Fibroblast of lung (primary cell): ENCODE measurements around the gene RPL10. TPM values are rescaled to one million over a fixed set of nuclear protein-coding genes. Genes with fewer than 3 reads are reported as not detected.

Experiments used
- DNase-seq, 2 donors: peaks; one replicate each; pipeline versions ENCODE4 v3.0.0 to v3.0.0-alpha.2; 2010; ENCODE audit warnings: low read depth in 2 of 2
- H2AFZ ChIP-seq: 2 replicates; pipeline ENCODE4 v1.5.1; 2012; ENCODE audit warnings: low read length, control low read depth, inconsistent platforms
- H3K27ac ChIP-seq: 2 replicates; pipeline ENCODE4 v1.5.1; 2011; ENCODE audit warnings: low read length, control low read depth; ENCODE audit not compliant: insufficient read depth
- H3K27me3 ChIP-seq: 2 replicates; pipeline ENCODE4 v1.5.1; 2011; ENCODE audit warnings: mild to moderate bottlenecking, low read length; ENCODE audit not compliant: control insufficient read depth, insufficient read depth
- H3K36me3 ChIP-seq: 2 replicates; pipeline ENCODE4 v1.5.1; 2011; ENCODE audit warnings: low read length; ENCODE audit not compliant: control insufficient read depth, insufficient read depth
- H3K4me1 ChIP-seq: 2 replicates; pipeline ENCODE4 v1.5.1; 2011; ENCODE audit warnings: low read length; ENCODE audit not compliant: control insufficient read depth, insufficient read depth; ENCODE audit errors: extremely low read depth
- H3K4me2 ChIP-seq: 2 replicates; pipeline ENCODE4 v1.5.1; 2011; ENCODE audit warnings: low read length, control low read depth; ENCODE audit not compliant: insufficient read depth; ENCODE audit errors: extremely low read depth
- H3K4me3 ChIP-seq, 4 experiments: fragments of 200-600 bp in 1 of 4; sonication (generic) in 1 of 4; replicated peaks in 1 of 4; 2 replicates each; pipeline ENCODE4 v1.5.1; 2011 to 2016; ENCODE audit warnings: low read length in 4 of 4, low read depth in 3 of 4, mild to moderate bottlenecking in 3 of 4, control low read depth in 2 of 4, inconsistent platforms in 1 of 4, mixed read lengths in 1 of 4; ENCODE audit not compliant: insufficient read depth in 1 of 4; ENCODE audit errors: control extremely low read depth in 1 of 4
- H3K79me2 ChIP-seq: 2 replicates; pipeline ENCODE4 v1.5.1; 2012; ENCODE audit warnings: mild to moderate bottlenecking, low read length, inconsistent platforms; ENCODE audit not compliant: control insufficient read depth, insufficient read depth
- H3K9ac ChIP-seq: 2 replicates; pipeline ENCODE4 v1.5.1; 2011; ENCODE audit warnings: mild to moderate bottlenecking, low read length, control low read depth; ENCODE audit not compliant: insufficient read depth
- H3K9me3 ChIP-seq: 2 replicates; pipeline ENCODE4 v1.5.1; 2012; ENCODE audit warnings: low read depth, low read length; ENCODE audit not compliant: control insufficient read depth, insufficient read depth
- H4K20me1 ChIP-seq: 2 replicates; pipeline ENCODE4 v1.5.1; 2011; ENCODE audit warnings: low read length; ENCODE audit not compliant: control insufficient read depth, insufficient read depth; ENCODE audit errors: extremely low read depth
- EZH2 ChIP-seq: IDR thresholded peaks from 2 replicates; pipeline ENCODE4 v1.5.1; 2012; ENCODE audit warnings: low read length, control low read depth, mild to moderate bottlenecking; ENCODE audit errors: missing control alignments
- polyA plus RNA-seq, 2 donors: library from polyadenylated mRNA; depleted of rRNA in 1 of 2; stranded (reverse) in 1 of 2; unstranded in 1 of 2; fragments of >200 nt; gene quantifications; 2 replicates each; pipeline ENCODE4 v1.2.1, GENCODE V29; 2011 to 2012; ENCODE audit warnings: missing spikeins in 1 of 2
- total RNA-seq: library from RNA; depleted of rRNA; stranded (reverse); fragments of >200 nt; gene quantifications from 2 replicates; pipeline ENCODE4 v1.2.1, GENCODE V29; 2014
- TF ChIP-seq, protein P1 (sequence below), 2 donors: IDR thresholded peaks in 1 of 2; conservative IDR thresholded peaks in 1 of 2; 1 replicate in 1 of 2; 2 replicates in 1 of 2; pipeline ENCODE4 v1.5.1; 2011 to 2012; ENCODE audit warnings: low read length in 2 of 2, control low read depth in 1 of 2, inconsistent platforms in 1 of 2, low read depth in 1 of 2, mild to moderate bottlenecking in 1 of 2

RPL10 gene
- total and polyA plus RNA-seq, 2 donors (not counting 1 experiment from before 2014, with no cell fraction given): 2,319 to 4,527 TPM

DNA sequence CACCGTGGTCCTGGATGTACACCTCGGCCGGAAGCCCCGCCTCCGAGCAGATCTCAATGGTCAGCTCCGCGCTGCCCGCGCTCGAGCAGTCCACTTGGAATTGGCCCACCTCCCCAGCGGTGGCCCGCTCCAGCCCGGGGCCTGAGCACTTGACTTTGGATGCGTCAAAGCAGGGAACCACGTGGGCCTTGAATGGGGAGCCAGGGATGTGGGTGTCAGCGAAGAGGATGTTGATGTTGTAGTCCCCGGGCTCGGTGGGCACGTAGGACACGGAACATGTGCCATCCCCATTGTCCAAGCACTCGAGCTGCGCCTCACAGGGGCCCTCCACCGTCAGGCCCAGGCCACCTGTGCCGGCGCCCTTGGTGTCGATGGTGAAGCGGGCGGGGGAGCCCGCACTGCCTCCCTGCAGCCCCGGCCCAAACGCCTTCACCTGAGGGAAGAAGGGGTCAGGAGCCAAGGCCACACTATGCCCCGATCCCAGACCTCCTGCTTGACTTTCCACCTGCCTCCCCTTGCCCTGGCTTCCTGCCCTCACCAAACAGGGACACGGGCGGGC lies 37.9 kb upstream of the RPL10 start:
- Histone ChIP-seq H3K9ac (no peak overlapping the region), H3K4me3 (no peak overlapping the region), H3K27me3 (no peaks in the 10 kb centered on the region), H3K79me2 (peaks cover 85% of the 10 kb centered on the region), H4K20me1 (no peaks in the 10 kb centered on the region), H3K4me1 (no peaks in the 10 kb centered on the region), H2AFZ (no peak overlapping the region), H3K36me3 (peaks cover 63% of the 10 kb centered on the region), H3K9me3 (no peaks in the 10 kb centered on the region), H3K4me2 (no peak overlapping the region), H3K27ac (no peak overlapping the region)
- no peak for DNase-seq
- no peak for TF ChIP-seq EZH2
- TF ChIP-seq, protein P1, sequence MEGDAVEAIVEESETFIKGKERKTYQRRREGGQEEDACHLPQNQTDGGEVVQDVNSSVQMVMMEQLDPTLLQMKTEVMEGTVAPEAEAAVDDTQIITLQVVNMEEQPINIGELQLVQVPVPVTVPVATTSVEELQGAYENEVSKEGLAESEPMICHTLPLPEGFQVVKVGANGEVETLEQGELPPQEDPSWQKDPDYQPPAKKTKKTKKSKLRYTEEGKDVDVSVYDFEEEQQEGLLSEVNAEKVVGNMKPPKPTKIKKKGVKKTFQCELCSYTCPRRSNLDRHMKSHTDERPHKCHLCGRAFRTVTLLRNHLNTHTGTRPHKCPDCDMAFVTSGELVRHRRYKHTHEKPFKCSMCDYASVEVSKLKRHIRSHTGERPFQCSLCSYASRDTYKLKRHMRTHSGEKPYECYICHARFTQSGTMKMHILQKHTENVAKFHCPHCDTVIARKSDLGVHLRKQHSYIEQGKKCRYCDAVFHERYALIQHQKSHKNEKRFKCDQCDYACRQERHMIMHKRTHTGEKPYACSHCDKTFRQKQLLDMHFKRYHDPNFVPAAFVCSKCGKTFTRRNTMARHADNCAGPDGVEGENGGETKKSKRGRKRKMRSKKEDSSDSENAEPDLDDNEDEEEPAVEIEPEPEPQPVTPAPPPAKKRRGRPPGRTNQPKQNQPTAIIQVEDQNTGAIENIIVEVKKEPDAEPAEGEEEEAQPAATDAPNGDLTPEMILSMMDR (conservative IDR thresholded peaks at IDR 0.05 in 1 of 2, IDR thresholded peaks at IDR 0.05 in 1 of 2; ENCODE audit: low read depth in 1 of 2, low read length in 2 of 2): no peak

DNA sequence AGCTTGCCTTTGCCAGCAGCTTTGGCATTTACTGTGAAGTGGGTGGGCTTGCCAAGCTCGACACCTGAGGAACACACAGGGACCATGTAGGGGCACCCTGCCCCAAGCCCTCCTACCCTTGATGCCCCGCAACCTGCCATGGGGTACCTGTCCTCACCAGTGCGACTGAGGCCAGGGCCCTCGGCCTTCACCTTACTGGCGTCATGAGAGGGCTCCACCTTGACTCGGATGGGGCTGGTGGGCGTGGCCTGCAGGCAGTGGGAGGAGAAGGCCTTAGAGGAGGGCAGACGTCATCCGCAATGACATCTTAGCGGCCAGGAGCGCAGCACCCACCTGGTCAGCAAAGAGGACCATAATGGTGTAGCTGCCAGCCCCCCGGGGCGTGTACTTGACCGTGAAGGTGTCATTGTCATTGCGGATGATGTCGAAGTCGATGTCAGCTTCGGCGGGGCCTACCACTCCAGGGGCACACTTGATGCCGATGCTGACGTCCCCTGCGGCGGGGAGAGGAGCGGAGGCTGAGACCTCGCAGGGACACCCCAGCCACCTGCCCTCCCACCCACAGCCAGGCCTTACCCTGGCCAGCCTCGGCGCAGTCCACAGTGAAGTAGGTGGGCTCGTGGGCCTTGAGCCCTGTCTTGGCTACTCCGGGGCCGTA lies 36.0 kb upstream of the RPL10 start:
- no peak overlapping the region for H3K9ac ChIP-seq
- H3K4me3 ChIP-seq: no peak overlapping the region
- H3K27ac ChIP-seq: no peak overlapping the region
- H3K27me3 ChIP-seq: no peaks in the 10 kb centered on the region
- no peak overlapping the region for H3K4me2 ChIP-seq
- H2AFZ ChIP-seq: no peak overlapping the region
- H3K4me1 ChIP-seq: peaks cover 2% of the 10 kb centered on the region
- no peaks in the 10 kb centered on the region for H4K20me1 ChIP-seq
- DNase-seq: no peak
- H3K9me3 ChIP-seq: no peaks in the 10 kb centered on the region
- no peak for TF ChIP-seq EZH2
- TF ChIP-seq, protein P1 (conservative IDR thresholded peaks at IDR 0.05 in 1 of 2, IDR thresholded peaks at IDR 0.05 in 1 of 2; ENCODE audit: low read depth in 1 of 2, low read length in 2 of 2): no peak
- peaks cover 61% of the 10 kb centered on the region for H3K36me3 ChIP-seq
- peaks cover 91% of the 10 kb centered on the region for H3K79me2 ChIP-seq

DNA sequence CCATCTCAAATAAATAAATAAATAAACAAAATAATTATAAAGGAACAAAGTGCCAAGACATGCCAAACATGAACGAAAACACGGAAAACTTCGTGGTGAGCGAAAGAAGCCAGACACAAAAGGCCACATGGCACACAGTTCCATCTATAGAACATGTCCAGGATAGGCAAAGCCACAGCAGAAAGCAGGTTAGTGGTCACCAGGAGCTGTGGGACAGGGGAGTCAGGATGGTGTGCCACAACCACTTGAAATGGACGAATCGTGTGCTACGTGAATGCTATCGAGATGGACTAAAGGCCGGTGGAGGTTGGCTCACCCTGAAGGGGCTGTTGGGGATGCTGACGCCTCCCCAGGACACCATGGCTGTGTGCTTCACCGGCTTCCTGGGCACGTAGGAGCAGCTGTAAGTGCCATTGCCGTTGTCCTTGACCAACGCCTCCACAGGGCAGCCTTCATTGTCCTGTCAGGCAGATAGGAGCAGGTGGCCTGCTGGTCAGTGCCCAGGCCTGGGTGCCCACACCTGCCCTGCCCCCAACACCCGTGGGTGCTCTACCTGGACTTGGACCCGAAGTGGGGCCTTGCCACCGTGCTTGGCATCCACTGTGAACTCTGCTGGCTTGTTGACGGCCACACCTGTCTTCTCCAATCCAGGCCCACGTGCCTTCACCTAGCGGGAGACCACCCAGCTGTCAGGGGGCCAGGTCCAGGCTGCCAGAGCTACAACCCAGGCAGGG lies 34.3 kb upstream of the RPL10 start:
- H3K4me3 ChIP-seq: no peak overlapping the region
- TF ChIP-seq EZH2: no peak
- TF ChIP-seq, protein P1 (conservative IDR thresholded peaks at IDR 0.05 in 1 of 2, IDR thresholded peaks at IDR 0.05 in 1 of 2; ENCODE audit: low read depth in 1 of 2, low read length in 2 of 2): no peak
- no peak overlapping the region for H3K9ac ChIP-seq
- peaks cover 6% of the 10 kb centered on the region for H3K4me1 ChIP-seq
- peaks cover 57% of the 10 kb centered on the region for H3K36me3 ChIP-seq
- no peak overlapping the region for H3K4me2 ChIP-seq
- H3K9me3 ChIP-seq: no peaks in the 10 kb centered on the region
- no peak overlapping the region for H2AFZ ChIP-seq
- peaks cover 92% of the 10 kb centered on the region for H3K79me2 ChIP-seq
- no peak overlapping the region for H3K27ac ChIP-seq
- no peaks in the 10 kb centered on the region for H3K27me3 ChIP-seq
- DNase-seq: no peak
- no peaks in the 10 kb centered on the region for H4K20me1 ChIP-seq
